Activated B cell treated with CpG ODN at 0.5 μM for 24 hours (primary cell): ENCODE data around the gene CACNA1B. TPM values are rescaled to one million over a fixed set of nuclear protein-coding genes. Genes with fewer than 3 reads are reported as not detected.
"Not testable (repeated sequence)": the region's sequence is repeated elsewhere in the genome, so short reads cannot be mapped to it uniquely, and the experiment has no call there.

Source experiments
- ATAC-seq: fragments of 200-7000 bp; cut with Tn5 transposase; one replicate; pipeline ENCODE4 v1.10.0; 2021; ENCODE audit warnings: low read depth, mild to moderate bottlenecking, moderate library complexity
- CTCF ChIA-PET: fragments of 350-600 bp; sonication (Branson Sonifier 250); formaldehyde crosslinking; loops from one replicate; lab custom pipeline; 2021; ENCODE audit warnings: antibody characterized with exemption; lab: Charles Lee
- POLR2A ChIA-PET: fragments of 350-600 bp; sonication (Branson Sonifier 250); formaldehyde crosslinking; loops from one replicate; lab custom pipeline; 2021; ENCODE audit warnings: antibody characterized with exemption; lab: Charles Lee
- DNase-seq: peaks from one replicate; pipeline ENCODE4 v3.0.0; 2022
- H3K27ac Mint-ChIP-seq: one replicate; pipeline ENCODE4 v1.8.0; 2020; ENCODE audit warnings: mixed read lengths
- H3K27me3 Mint-ChIP-seq: one replicate; pipeline ENCODE4 v1.8.0; 2021; ENCODE audit warnings: mixed read lengths
- H3K36me3 Mint-ChIP-seq: one replicate; pipeline ENCODE4 v1.8.0; 2021; ENCODE audit warnings: low read depth, mixed read lengths
- H3K4me1 Mint-ChIP-seq: one replicate; pipeline ENCODE4 v1.8.0; 2021; ENCODE audit warnings: mixed read lengths
- H3K4me3 Mint-ChIP-seq: one replicate; pipeline ENCODE4 v1.8.0; 2020; ENCODE audit warnings: mild to moderate bottlenecking, mixed read lengths
- H3K9me3 Mint-ChIP-seq: one replicate; pipeline ENCODE4 v1.8.0; 2020; ENCODE audit warnings: mixed read lengths
- CTCF ChIP-seq: fragments of 200-600 bp; IDR thresholded peaks from one replicate; pipeline ENCODE4 v1.8.0; 2022; ENCODE audit warnings: antibody characterized with exemption, mild to moderate bottlenecking
- intact Hi-C: fragments of 100-400 bp; cut with micrococcal nuclease; formaldehyde crosslinking; loops from one replicate; pipeline ENCODE4 v1.15.1; 2024
- total RNA-seq: library from RNA; stranded (reverse); gene quantifications from 2 replicates; pipeline ENCODE4 v1.2.3, GENCODE V29; 2022

CACNA1B gene
- total RNA-seq, 1 donor from 2014 or later, result 1.5 TPM

- ATAC-seq (no peak), DNase-seq (no peak)
- Mint-ChIP-seq H3K9me3 (no peaks in the 10 kb centered on the region), H3K4me1 (peaks cover 2% of the 10 kb centered on the region), H3K36me3 (no peaks in the 10 kb centered on the region), H3K27ac (no peak overlapping the region), H3K4me3 (no peak overlapping the region), H3K27me3 (peaks cover 26% of the 10 kb centered on the region)
- no peak for TF ChIP-seq CTCF
- CTCF ChIA-PET, result no interaction called here
- POLR2A ChIA-PET, result no interaction called here
- intact Hi-C loops, result no loop called here
These were observed 2.8 kb downstream of the CACNA1B start for GRCh38 chr9:137880160-137880975.

GRCh38 chr9:137880976-137881530, 3.5 kb downstream of the CACNA1B start:
- intact Hi-C loops, result no loop called here
- Mint-ChIP-seq H3K4me1 (peaks cover 2% of the 10 kb centered on the region), H3K27ac (no peak overlapping the region), H3K4me3 (no peak overlapping the region), H3K27me3 (peaks cover 19% of the 10 kb centered on the region), H3K9me3 (no peaks in the 10 kb centered on the region), H3K36me3 (no peaks in the 10 kb centered on the region)
- CTCF ChIA-PET, result no interaction called here
- ATAC-seq (no peak), DNase-seq (no peak)
- no peak for TF ChIP-seq CTCF
- POLR2A ChIA-PET, result interaction anchor here (0.6 kb wide), 1 partner anchor 12 kb away, joined by 11 read pairs; no protein-coding TSS in a partner anchor

- ChIA-PET POLR2A (interaction anchor here (0.6 kb wide), 1 partner anchor 11 kb away, joined by 11 read pairs; no protein-coding TSS in a partner anchor), CTCF (no interaction called here)
- ATAC-seq (no peak), DNase-seq (no peak)
- H3K36me3 Mint-ChIP-seq, result no peaks in the 10 kb centered on the region
- no peaks in the 10 kb centered on the region for H3K9me3 Mint-ChIP-seq
- H3K27ac Mint-ChIP-seq, result no peak overlapping the region
- intact Hi-C loops, result no loop called here
- H3K4me3 Mint-ChIP-seq, result no peak overlapping the region
- peaks cover 14% of the 10 kb centered on the region for H3K27me3 Mint-ChIP-seq
- no peak for TF ChIP-seq CTCF
- no peaks in the 10 kb centered on the region for H3K4me1 Mint-ChIP-seq
These were observed 4.3 kb downstream of the CACNA1B start for GRCh38 chr9:137881591-137882505.

GRCh38 chr9:137882506-137882821, 4.9 kb downstream of the CACNA1B start:
- Mint-ChIP-seq H3K4me3 (no peak overlapping the region), H3K9me3 (no peaks in the 10 kb centered on the region), H3K27ac (no peak overlapping the region), H3K36me3 (no peaks in the 10 kb centered on the region), H3K27me3 (peaks cover 14% of the 10 kb centered on the region), H3K4me1 (no peaks in the 10 kb centered on the region)
- intact Hi-C loops, result no loop called here
- CTCF ChIA-PET, result no interaction called here
- POLR2A ChIA-PET, result no interaction called here
- no peak for ATAC-seq
- DNase-seq, result no peak
- no peak for TF ChIP-seq CTCF

GRCh38 chr9:137883977-137884376, 6.4 kb downstream of the CACNA1B start:
- ATAC-seq, H3K27ac Mint-ChIP-seq, CTCF ChIA-PET, H3K4me3 Mint-ChIP-seq, POLR2A ChIA-PET, H3K36me3 Mint-ChIP-seq, H3K9me3 Mint-ChIP-seq, intact Hi-C loops, H3K4me1 Mint-ChIP-seq, DNase-seq: not testable (repeated sequence)
- peaks cover 13% of the 10 kb centered on the region for H3K27me3 Mint-ChIP-seq

- H3K27me3 Mint-ChIP-seq, H3K27ac Mint-ChIP-seq, H3K36me3 Mint-ChIP-seq, POLR2A ChIA-PET, H3K4me3 Mint-ChIP-seq, H3K4me1 Mint-ChIP-seq, intact Hi-C loops, CTCF ChIA-PET, ATAC-seq, H3K9me3 Mint-ChIP-seq, DNase-seq: not testable (repeated sequence)
These were observed 7.0 kb downstream of the CACNA1B start for GRCh38 chr9:137884547-137884946.

GRCh38 chr9:137885121-137885520, 7.5 kb downstream of the CACNA1B start:
- H3K9me3 Mint-ChIP-seq, intact Hi-C loops, H3K36me3 Mint-ChIP-seq, CTCF ChIA-PET, POLR2A ChIA-PET, H3K4me3 Mint-ChIP-seq, DNase-seq, H3K4me1 Mint-ChIP-seq, H3K27me3 Mint-ChIP-seq, ATAC-seq, H3K27ac Mint-ChIP-seq: not testable (repeated sequence)

- H3K36me3 Mint-ChIP-seq, CTCF ChIA-PET, POLR2A ChIA-PET, ATAC-seq, H3K27me3 Mint-ChIP-seq, H3K27ac Mint-ChIP-seq, DNase-seq, intact Hi-C loops, H3K4me3 Mint-ChIP-seq, H3K9me3 Mint-ChIP-seq, H3K4me1 Mint-ChIP-seq: not testable (repeated sequence)
These were observed 11.0 kb downstream of the CACNA1B start for GRCh38 chr9:137888621-137889020.
